Adrenal gland (tissue), 12 donors: ENCODE measurements around the gene BUB3. TPM values are rescaled to one million over a fixed set of nuclear protein-coding genes. Genes with fewer than 3 reads are reported as not detected.

Experiments
- DNase-seq, 7 donors: peaks; one replicate each; pipeline ENCODE4 v3.0.0-alpha.2; 2019 to 2020
- H3K27ac ChIP-seq, 5 donors: fragments of 200-600 bp; sonication (generic) in 4 of 5; 1 replicate in 3 of 5; 2 replicates in 2 of 5; pipeline versions ENCODE4 v1.5.1 to v1.8.0; 2016 to 2020; ENCODE audit warnings: mild to moderate bottlenecking in 1 of 5
- H3K27me3 ChIP-seq: fragments of 200-600 bp; 2 replicates; pipeline ENCODE4 v1.8.0; 2021
- H3K36me3 ChIP-seq, 2 donors: fragments of 200-600 bp; replicated peaks in 1 of 2; 1 replicate in 1 of 2; 2 replicates in 1 of 2; pipeline versions ENCODE4 v1.5.1 to v1.8.0; 2018 to 2022
- H3K4me1 ChIP-seq, 2 donors: fragments of 200-600 bp; replicated peaks in 1 of 2; 1 replicate in 1 of 2; 2 replicates in 1 of 2; pipeline versions ENCODE4 v1.5.1 to v1.8.0; 2018 to 2021
- H3K4me3 ChIP-seq, 4 donors: fragments of 200-600 bp; sonication (generic) in 3 of 4; one replicate each; pipeline ENCODE4 v1.5.1; 2016 to 2018
- H3K9me3 ChIP-seq, 3 donors: fragments of 200-600 bp; sonication (generic) in 1 of 3; replicated peaks in 1 of 3; 1 replicate in 2 of 3; 2 replicates in 1 of 3; pipeline versions ENCODE4 v1.5.1 to v1.8.0; 2016 to 2021
- CTCF ChIP-seq, 6 experiments: fragments of 450-650 bp in 4 of 6; fragments of 200-600 bp in 2 of 6; sonication (generic) in 1 of 6; IDR thresholded peaks; 1 replicate in 5 of 6; 2 replicates in 1 of 6; pipeline versions ENCODE4 v1.5.1 to v1.8.0; 2016 to 2021; ENCODE audit warnings: antibody characterized with exemption in 6 of 6, mild to moderate bottlenecking in 2 of 6, moderate library complexity in 1 of 6
- POLR2A ChIP-seq, 2 donors: fragments of 450-650 bp; IDR thresholded peaks; one replicate each; pipeline ENCODE4 v1.6.1; 2017; ENCODE audit warnings: antibody characterized with exemption in 2 of 2, mild to moderate bottlenecking in 2 of 2, moderate library complexity in 1 of 2
- WGBS, 4 donors: extraction: QIAGEN DNeasy Blood & Tissue Kit in 2 of 4; methylation state at CpG; one replicate each; pipeline versions ENCODE4 v1.1.5 to v1.1.7; 2013 to 2017; 5-methylcytosine and 5-hydroxymethylcytosine counted together
- intact Hi-C, 2 donors: fragments of 100-400 bp; cut with DNase I; formaldehyde crosslinking; loops; one replicate each; pipeline versions ENCODE4 v1.14.1 to v1.15.0; 2022 to 2023
- polyA plus RNA-seq, 3 donors: library from polyadenylated mRNA; stranded (reverse); fragments of 200-250 nt in 2 of 3; fragments of 350-450 nt in 1 of 3; fragmentation: Illumina TruSeq in 1 of 3; extraction: RNeasy Lipid Tissue Mini Kit (QIAGEN cat#74804) in 1 of 3; gene quantifications; one replicate each; pipeline ENCODE4 v1.2.3, GENCODE V29; 2013 to 2014
- total RNA-seq, 9 donors: library from RNA; depleted of rRNA in 4 of 9; stranded (reverse); fragments of >200 nt in 4 of 9; fragments of 120-200 nt in 1 of 9; fragmentation: NEBNext Ultra II Directional in 1 of 9; extraction: Animal tissue kit (Norgen Biotek cat#: 25700) in 1 of 9; gene quantifications; one replicate each; pipeline versions ENCODE4 v1.1.0 to v1.2.4, GENCODE V29; 2013 to 2023
- donor health status: healthy with polysubstance abuse.
- donor health status: Bipolar disorder and iron deficiency.
- donor health status: DM: yes; HTN: yes; CAD: no.
- donor health status: DM: no; HTN: no; CAD: no.
- donor health status: DM: no; HTN: no; CAD: no.
- donor health status: DM: yes; HTN: yes; CAD: no.

The BUB3 gene
- total and polyA plus RNA-seq, 12 donors, result 23.8 to 167 (median 106) TPM

- Histone ChIP-seq H3K36me3 (no peaks in the 10 kb centered on the region), H3K9me3 (no peaks in the 10 kb centered on the region), H3K27ac (no peak overlapping the region), H3K4me3 (no peak overlapping the region), H3K4me1 (no peaks in the 10 kb centered on the region), H3K27me3 (no peaks in the 10 kb centered on the region)
- intact Hi-C loops, result no loop called here
- no peak for DNase-seq
- TF ChIP-seq POLR2A (IDR thresholded peaks at IDR 0.05) (no peak), CTCF (IDR thresholded peaks at IDR 0.05) (no peak)
- WGBS, 4 donors, result 95 to 96% (median 96%) methylated on average over 9 of the region's 9 CpGs
Observed at GRCh38 chr10:123194056-123194455, 39.9 kb downstream of the BUB3 start.

GRCh38 chr10:123200531-123200930 is 46.3 kb downstream of the BUB3 start:
- TF ChIP-seq POLR2A (IDR thresholded peaks at IDR 0.05) (no peak), CTCF (IDR thresholded peaks at IDR 0.05) (no peak)
- no peaks in the 10 kb centered on the region for H3K27me3 ChIP-seq
- H3K4me3 ChIP-seq, result no peak overlapping the region
- no peaks in the 10 kb centered on the region for H3K9me3 ChIP-seq
- H3K27ac ChIP-seq, result no peak overlapping the region
- 72 to 93% (median 83%) methylated on average over 6 of the region's 6 CpGs for WGBS, 4 donors
- DNase-seq, result no peak
- intact Hi-C loops, result no loop called here
- H3K4me1 ChIP-seq, result no peaks in the 10 kb centered on the region
- H3K36me3 ChIP-seq, result no peaks in the 10 kb centered on the region

GRCh38 chr10:123202506-123202905 is 48.3 kb downstream of the BUB3 start:
- DNase-seq, result no peak
- no peaks in the 10 kb centered on the region for H3K4me1 ChIP-seq
- H3K27me3 ChIP-seq, result no peaks in the 10 kb centered on the region
- H3K9me3 ChIP-seq, result no peaks in the 10 kb centered on the region
- TF ChIP-seq CTCF (IDR thresholded peaks at IDR 0.05) (no peak), POLR2A (IDR thresholded peaks at IDR 0.05) (no peak)
- no peak overlapping the region for H3K4me3 ChIP-seq
- H3K36me3 ChIP-seq, result no peaks in the 10 kb centered on the region
- intact Hi-C loops, result no loop called here
- 86 to 98% (median 95%) methylated on average over 1 to 8 of the region's 8 CpGs for WGBS, 4 donors
- no peak overlapping the region for H3K27ac ChIP-seq

- no peak for TF ChIP-seq CTCF (IDR thresholded peaks at IDR 0.05)
- no peak for TF ChIP-seq POLR2A (IDR thresholded peaks at IDR 0.05)
- intact Hi-C loops, result no loop called here
- Histone ChIP-seq H3K9me3 (no peaks in the 10 kb centered on the region), H3K36me3 (no peaks in the 10 kb centered on the region), H3K27me3 (no peaks in the 10 kb centered on the region), H3K27ac (no peak overlapping the region), H3K4me1 (no peaks in the 10 kb centered on the region), H3K4me3 (no peak overlapping the region)
- 91 to 96% (median 95%) methylated on average over 6 of the region's 6 CpGs for WGBS, 4 donors
- no peak for DNase-seq
Observed at GRCh38 chr10:123203393-123204126, 49.4 kb downstream of the BUB3 start.
